Measurements from ENCODE around the gene GRK5.

DNA sequence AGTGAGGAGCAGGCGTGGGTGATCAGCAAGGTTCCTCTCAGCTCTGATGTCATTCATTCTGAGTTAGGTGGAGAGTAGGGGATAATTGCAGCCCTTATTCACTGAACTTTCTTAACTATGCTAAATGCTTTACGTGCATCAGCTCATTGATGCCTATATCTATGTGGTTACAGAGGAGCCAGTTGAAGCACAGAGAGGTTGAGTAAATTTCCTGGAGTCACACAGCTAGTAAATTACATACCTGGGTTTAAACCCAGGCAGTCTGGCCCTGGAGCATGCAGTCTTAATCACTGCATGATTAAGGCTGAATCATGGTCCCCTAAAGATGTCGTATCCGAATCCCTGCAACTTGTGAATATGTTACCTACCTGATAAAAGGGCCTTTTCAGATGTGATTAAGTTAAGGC lies 99.6 kb downstream of the GRK5 start:
- TF ChIP-seq, protein P1, sequence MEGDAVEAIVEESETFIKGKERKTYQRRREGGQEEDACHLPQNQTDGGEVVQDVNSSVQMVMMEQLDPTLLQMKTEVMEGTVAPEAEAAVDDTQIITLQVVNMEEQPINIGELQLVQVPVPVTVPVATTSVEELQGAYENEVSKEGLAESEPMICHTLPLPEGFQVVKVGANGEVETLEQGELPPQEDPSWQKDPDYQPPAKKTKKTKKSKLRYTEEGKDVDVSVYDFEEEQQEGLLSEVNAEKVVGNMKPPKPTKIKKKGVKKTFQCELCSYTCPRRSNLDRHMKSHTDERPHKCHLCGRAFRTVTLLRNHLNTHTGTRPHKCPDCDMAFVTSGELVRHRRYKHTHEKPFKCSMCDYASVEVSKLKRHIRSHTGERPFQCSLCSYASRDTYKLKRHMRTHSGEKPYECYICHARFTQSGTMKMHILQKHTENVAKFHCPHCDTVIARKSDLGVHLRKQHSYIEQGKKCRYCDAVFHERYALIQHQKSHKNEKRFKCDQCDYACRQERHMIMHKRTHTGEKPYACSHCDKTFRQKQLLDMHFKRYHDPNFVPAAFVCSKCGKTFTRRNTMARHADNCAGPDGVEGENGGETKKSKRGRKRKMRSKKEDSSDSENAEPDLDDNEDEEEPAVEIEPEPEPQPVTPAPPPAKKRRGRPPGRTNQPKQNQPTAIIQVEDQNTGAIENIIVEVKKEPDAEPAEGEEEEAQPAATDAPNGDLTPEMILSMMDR (IDR thresholded peaks at IDR 0.05), result no peak
- TF ChIP-seq SIN3A (IDR thresholded peaks at IDR 0.05; ENCODE audit: borderline replicate concordance, insufficient read depth, low read depth, low read length) (no peak), POLR2AphosphoS5 (IDR thresholded peaks at IDR 0.05; ENCODE audit: low read depth, low read length) (no peak), TCF7L2 (IDR thresholded peaks at IDR 0.05; ENCODE audit: low read depth, low read length) (no peak)

Data from Panc1 (cell line).